Measurements from ENCODE around the gene PROCA1. TPM values are rescaled to one million over a fixed set of nuclear protein-coding genes. Genes with fewer than 3 reads are reported as not detected.
"Not testable (repeated sequence)": the region's sequence is repeated elsewhere in the genome, so short reads cannot be mapped to it uniquely, and the experiment has no call there.

The PROCA1 gene
- total and polyA plus RNA-seq, 9 of the 15 experiments (the other 6 are each of a cell fraction or from before 2014, with no cell fraction given): 0.78 to 16.2 (median 5.6) TPM

DNA sequence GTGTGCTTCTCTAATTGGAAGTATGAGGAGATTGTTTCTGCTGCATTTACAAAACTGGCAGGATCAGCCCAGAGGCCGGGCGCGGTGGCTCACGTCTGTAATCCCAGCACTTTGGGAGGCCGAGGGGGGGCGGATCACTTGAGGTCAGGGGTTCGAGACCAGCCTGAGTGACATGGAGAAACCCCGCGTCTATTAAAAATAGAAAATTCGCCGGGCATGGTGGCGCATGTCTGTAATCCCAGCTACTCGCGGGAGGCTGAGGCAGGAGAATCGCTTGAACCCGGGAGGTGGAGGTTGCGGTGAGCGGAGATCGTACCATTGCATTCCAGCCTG lies 9.3 kb upstream of the PROCA1 start:
- peak in 1 of 4 experiments; percentile 48 for DNase-seq (ENCODE audit: extremely low read depth in 1 of 4, low spot score in 3 of 4)
- H3K9me3 ChIP-seq (replicated peaks; ENCODE audit: control insufficient read depth, insufficient read depth, low read depth, low read length); H2AFZ ChIP-seq (ENCODE audit: low read depth, low read length); ATAC-seq; in situ Hi-C loops (cut with MboI); H3K9me1 ChIP-seq (ENCODE audit: control insufficient read depth, insufficient read depth, low read length); H3K27me3 ChIP-seq (ENCODE audit: control insufficient read depth in 2 of 2, insufficient read depth in 2 of 2, low read length in 2 of 2); BruUV-seq (replicated peaks); FAIRE-seq: not testable (repeated sequence)
- H4K20me1 ChIP-seq (replicated peaks; ENCODE audit: control insufficient read depth, insufficient read depth, low read length): peaks cover 48% of the 10 kb centered on the region
- peak overlapping the region; percentile 97 to 100 for H3K9ac ChIP-seq (ENCODE audit: insufficient read depth in 1 of 2, low read depth in 2 of 2, low read length in 2 of 2)
- H3K4me3 ChIP-seq: peak overlapping the region; percentile 75
- H3K27ac ChIP-seq (ENCODE audit: extremely low read depth, low read depth, low read length): peak overlapping the region; percentile 95
- ChIA-PET POLR2A (interaction anchor here (0.6 to 11.1 kb wide), 12 partner anchors 11 to 144 kb away, joined by 3 to 367 read pairs (median 4); partner anchors contain the start of genes ALDOC, PROCA1 and TRAF4), CTCF (ENCODE audit: low intra/inter-chr PET ratio) (interaction anchor here (1.2 to 2.1 kb wide), 2 partner anchors 29 to 31 kb away, joined by 3 to 10 read pairs; no protein-coding TSS in a partner anchor)
- H3K4me1 ChIP-seq (replicated peaks in 1 of 2; ENCODE audit: control insufficient read depth in 2 of 2, insufficient read depth in 2 of 2, low read length in 2 of 2): peaks cover 46 to 53% of the 10 kb centered on the region in 2 experiments
- H3K79me2 ChIP-seq (ENCODE audit: control insufficient read depth, insufficient read depth, low read length): peaks cover 71% of the 10 kb centered on the region
- TF ChIP-seq, protein P1, sequence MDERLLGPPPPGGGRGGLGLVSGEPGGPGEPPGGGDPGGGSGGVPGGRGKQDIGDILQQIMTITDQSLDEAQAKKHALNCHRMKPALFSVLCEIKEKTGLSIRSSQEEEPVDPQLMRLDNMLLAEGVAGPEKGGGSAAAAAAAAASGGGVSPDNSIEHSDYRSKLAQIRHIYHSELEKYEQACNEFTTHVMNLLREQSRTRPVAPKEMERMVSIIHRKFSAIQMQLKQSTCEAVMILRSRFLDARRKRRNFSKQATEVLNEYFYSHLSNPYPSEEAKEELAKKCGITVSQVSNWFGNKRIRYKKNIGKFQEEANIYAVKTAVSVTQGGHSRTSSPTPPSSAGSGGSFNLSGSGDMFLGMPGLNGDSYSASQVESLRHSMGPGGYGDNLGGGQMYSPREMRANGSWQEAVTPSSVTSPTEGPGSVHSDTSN (CRISPR knock-in tag; IDR thresholded peaks at IDR 0.05; ENCODE audit: low read depth): not testable (repeated sequence)
- TF ChIP-seq, protein P1 (tag; conservative IDR thresholded peaks at IDR 0.05; ENCODE audit: low read depth): 0 out of 2 replicates have a peak, but pooled peaks have one; percentile 3
- TF ChIP-seq TAF7 (tag; IDR thresholded peaks at IDR 0.05) (0 out of 2 replicates have a peak, but pooled peaks have one; percentile 9), BCOR (IDR thresholded peaks at IDR 0.05) (0 out of 2 replicates have a peak, but pooled peaks have one; percentile 29), RBBP5 (IDR thresholded peaks at IDR 0.05; ENCODE audit: borderline replicate concordance, insufficient read depth, low read length, poor library complexity, severe bottlenecking) (peak; percentile 47), POLR2B (IDR thresholded peaks at IDR 0.05; ENCODE audit: low read depth, partially characterized antibody) (peak; percentile 12), POLR2G (IDR thresholded peaks at IDR 0.05; ENCODE audit: low read depth, low read length) (peak; percentile 58; the same call in 1 of the 2 replicates)
- TF ChIP-seq, protein P2, sequence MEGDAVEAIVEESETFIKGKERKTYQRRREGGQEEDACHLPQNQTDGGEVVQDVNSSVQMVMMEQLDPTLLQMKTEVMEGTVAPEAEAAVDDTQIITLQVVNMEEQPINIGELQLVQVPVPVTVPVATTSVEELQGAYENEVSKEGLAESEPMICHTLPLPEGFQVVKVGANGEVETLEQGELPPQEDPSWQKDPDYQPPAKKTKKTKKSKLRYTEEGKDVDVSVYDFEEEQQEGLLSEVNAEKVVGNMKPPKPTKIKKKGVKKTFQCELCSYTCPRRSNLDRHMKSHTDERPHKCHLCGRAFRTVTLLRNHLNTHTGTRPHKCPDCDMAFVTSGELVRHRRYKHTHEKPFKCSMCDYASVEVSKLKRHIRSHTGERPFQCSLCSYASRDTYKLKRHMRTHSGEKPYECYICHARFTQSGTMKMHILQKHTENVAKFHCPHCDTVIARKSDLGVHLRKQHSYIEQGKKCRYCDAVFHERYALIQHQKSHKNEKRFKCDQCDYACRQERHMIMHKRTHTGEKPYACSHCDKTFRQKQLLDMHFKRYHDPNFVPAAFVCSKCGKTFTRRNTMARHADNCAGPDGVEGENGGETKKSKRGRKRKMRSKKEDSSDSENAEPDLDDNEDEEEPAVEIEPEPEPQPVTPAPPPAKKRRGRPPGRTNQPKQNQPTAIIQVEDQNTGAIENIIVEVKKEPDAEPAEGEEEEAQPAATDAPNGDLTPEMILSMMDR (IDR thresholded peaks at IDR 0.05 in 2 of 3, conservative IDR thresholded peaks at IDR 0.05 in 1 of 3; ENCODE audit: insufficient read depth in 2 of 3, low read depth in 1 of 3, low read length in 3 of 3): 0 out of 6 replicates have a peak, but pooled peaks of 1 of the 3 experiments have one; percentile 16
- intact Hi-C loops (cut with micrococcal nuclease): loop anchor here (10.0 kb wide), 1 partner anchor 394 kb away; no protein-coding TSS in a partner anchor
- H3K4me2 ChIP-seq (ENCODE audit: insufficient read depth, low read length): peak overlapping the region; percentile 96
- 1% methylated on average over 19 of the region's 19 CpGs for WGBS (ENCODE audit: insufficient coverage, low coverage, missing lambda C conversion rate)
- H3K36me3 ChIP-seq (ENCODE audit: control insufficient read depth, insufficient read depth, low read length): peaks cover 56% of the 10 kb centered on the region
